Stimulated activated CD4-positive, alpha-beta T cell treated with anti-CD3 and anti-CD28 coated beads, TNF-alpha, amount 100 ng/mL, for 48 hours (primary cell): ENCODE results near the gene LDLRAP1.
"Not testable (repeated sequence)": the region's sequence is repeated elsewhere in the genome, so short reads cannot be mapped to it uniquely, and the experiment has no call there.

Source experiments
- DNase-seq, 3 donors: peaks; one replicate each; pipeline ENCODE4 v3.0.0-alpha.2; 2020; ENCODE audit warnings: low read depth in 3 of 3

The LDLRAP1 gene, protein sequence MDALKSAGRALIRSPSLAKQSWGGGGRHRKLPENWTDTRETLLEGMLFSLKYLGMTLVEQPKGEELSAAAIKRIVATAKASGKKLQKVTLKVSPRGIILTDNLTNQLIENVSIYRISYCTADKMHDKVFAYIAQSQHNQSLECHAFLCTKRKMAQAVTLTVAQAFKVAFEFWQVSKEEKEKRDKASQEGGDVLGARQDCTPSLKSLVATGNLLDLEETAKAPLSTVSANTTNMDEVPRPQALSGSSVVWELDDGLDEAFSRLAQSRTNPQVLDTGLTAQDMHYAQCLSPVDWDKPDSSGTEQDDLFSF

DNA sequence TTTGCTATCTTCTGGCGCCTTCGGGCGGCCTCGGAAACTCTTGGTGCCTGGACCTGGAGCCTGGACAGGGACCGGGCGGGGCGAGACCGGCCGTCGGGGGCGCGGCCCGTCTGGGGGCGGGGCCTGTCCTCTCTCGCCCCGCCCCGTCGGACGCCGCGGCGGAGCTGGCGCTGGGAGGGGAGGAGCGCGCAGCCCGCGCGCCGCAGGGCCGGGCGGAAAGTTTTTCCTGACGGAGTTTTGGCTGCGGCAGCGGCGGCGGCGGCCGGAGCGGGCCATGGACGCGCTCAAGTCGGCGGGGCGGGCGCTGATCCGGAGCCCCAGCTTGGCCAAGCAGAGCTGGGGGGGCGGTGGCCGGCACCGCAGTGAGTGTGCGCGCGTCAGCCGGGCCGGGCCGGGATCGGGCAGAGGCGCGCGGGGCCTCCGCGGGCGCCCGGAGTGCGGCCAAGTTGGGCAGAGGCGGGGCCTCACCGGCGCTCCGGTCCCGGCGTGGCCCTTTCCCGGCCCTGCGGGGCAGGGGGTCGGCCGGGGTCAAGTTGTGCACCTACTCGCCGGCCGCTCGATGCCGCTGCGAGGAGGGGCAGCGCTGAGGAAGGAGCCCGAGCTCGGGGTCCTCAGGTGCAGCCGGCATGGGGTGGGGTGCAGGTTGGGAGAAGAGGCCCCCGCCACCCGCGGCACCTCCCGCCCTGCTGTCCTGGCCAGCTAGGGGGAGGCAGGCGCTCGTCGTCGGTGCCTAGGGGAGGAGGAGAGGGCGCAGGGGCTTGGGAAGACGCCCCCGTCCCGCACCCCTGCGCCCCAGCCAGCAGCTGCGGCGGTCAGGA, at the start of gene LDLRAP1:
LDLRAP1 (plus strand) TSS at position 182 of the 818 bp plus-strand sequence; CDS start at position 275, 93 bp downstream.
- DNase-seq, result peak; percentile 34 to 52 (median 41)

DNA sequence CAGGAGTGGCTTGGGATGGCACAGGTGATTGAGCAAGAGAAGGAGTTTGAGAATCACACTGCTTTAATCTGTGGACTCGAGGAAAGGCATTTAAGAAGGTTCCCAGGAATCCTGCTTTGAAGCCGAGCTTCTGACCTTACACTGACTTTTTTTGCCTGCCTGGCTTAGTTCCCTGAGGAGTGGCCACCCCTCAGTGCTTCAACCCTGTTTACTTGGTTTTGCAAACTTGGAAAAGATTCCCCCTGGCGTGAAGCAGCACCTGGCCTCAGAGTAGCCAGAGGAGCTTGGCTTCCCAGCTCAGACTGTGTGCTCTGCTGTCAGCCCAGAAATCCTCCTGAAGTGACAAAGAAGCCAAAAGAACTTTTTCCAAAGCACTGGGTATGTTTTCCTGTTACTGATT, 48.5 kb upstream of the LDLRAP1 start:
- DNase-seq, result no peak

DNA sequence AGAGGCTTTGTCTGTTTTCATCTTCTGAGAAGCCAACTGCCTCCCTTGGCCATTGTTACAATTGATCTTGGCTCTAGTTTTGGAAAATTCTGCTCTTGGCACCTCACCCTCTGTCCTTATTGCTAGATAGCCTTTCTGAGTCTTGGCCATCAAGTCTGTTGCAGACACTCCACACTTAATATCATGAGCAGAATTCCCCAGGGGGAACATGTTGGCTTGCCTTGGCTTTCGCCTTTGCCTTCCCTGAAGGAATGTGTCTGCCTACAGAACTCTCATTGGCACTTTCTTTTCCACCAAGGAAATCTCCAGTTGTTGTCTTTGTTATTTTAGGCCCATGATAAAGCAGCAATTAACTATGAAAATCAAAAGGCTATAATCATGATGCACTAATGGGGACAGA, 42.7 kb upstream of the LDLRAP1 start:
- DNase-seq, result no peak

DNA sequence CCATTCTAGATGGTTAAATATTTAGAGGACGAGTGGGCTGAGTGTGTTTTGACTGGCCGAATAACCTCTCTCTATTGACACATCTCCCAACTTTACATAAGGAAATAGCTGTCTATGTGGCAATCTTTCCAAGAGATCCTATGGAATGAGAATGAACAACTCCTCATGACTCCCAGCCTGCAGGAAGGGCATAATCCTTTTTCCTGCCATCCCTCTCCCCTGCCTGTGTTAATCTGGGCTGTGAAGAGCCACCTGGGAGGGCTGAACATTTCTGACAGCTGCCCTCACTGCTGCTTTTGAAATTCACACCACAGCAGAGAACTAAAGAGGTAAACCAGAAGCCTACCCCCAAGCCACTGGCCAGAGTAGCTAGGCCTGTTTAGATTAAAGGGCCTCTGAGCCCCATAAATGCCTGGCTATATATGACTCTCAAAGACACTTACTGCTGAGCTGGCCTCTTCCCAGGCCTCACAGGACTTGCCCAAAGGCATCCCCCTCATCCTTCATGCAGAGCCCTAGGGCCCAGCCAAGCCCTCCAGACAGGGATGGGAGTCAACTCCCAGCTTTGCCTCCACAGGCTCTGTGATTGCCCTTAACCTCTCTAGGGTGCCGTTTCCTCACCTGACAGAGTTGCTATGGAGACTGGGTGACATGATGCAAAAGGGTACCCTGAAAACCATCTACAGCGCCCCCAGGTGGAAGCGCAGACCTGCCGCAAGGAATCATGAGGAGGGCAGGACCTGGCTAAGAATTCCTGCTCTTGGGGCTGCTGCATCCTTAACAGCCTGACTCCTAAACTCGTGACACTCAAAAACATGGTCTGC, 42.0 kb upstream of the LDLRAP1 start:
- peak in 1 of 3 donors; percentile 13 for DNase-seq

GRCh38 chr1:25502957-25503356, 40.4 kb upstream of the LDLRAP1 start:
- DNase-seq, result no peak

- DNase-seq, result peak; percentile 25 to 56 (median 43)
Observed at GRCh38 chr1:25503551-25504426, 39.6 kb upstream of the LDLRAP1 start.

- no peak for DNase-seq
Observed at GRCh38 chr1:25504706-25505595, 38.5 kb upstream of the LDLRAP1 start.

DNA sequence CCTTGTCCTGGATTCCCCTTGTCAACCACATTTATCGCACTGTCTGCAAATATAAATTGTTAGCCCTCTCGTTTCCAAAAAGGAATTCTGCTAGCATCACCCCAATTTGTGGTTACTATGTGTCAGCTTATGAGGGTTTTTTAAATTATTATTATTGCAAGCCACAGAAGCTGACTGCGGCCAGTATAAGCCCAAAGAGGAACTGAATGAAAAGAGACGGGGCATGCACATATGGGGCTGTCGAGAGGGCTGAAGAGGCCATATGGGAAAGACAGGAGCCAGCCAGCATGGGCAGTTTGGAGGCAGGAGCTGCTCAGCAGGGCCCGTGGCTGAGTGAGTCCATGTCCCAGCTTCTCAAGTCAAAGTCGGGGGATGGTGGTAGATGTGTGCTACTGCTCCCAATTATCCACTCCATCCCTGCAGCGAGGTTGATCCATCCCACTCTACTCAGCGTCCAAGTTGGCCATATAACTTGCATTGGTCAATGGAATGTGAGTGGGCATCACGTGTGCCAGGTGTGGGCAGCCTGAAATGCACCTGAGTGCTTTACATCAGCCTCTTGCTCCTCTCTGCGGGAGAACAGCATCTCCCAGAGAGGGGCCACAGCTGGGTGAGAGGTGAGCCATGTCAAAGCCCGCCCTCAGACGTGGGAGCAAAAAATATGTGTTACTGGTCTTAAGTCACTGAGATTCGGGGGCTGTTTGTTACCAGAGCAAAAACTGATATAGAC, 37.6 kb upstream of the LDLRAP1 start:
- no peak for DNase-seq

DNA sequence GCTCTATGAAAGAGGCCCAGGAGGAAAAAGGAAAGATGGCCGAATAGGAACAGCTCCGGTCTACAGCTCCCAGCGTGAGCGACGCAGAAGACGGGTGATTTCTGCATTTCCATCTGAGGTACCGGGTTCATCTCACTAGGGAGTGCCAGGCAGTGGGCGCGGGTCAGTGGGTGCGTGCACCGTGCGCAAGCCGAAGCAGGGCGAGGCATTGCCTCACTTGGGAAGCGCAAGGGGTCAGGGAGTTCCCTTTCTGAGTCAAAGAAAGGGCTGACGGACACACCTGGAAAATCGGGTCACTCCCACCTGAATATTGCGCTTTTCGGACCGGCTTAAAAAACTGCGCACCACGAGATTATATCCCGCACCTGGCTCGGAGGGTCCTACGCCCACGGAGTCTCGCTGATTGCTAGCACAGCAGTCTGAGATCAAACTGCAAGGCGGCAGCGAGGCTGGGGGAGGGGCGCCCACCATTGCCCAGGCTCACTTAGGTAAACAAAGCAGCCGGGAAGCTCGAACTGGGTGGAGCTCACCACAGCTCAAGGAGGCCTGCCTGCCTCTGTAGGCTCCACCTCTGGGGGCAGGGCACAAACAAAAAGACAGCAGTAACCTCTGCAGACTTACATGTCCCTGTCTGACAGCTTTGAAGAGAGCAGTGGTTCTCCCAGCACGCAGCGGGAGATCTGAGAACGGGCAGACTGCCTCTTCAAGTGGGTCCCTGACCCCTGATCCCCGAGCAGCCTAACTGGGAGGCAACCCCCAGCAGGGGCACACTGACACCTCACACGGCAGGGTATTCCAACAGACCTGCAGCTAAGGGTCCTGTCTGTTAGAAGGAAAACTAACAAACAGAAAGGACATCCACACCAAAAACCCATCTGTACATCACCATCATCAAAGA, 36.6 kb upstream of the LDLRAP1 start:
- not testable (repeated sequence) for DNase-seq

GRCh38 chr1:25513666-25514065, 29.7 kb upstream of the LDLRAP1 start:
- DNase-seq, result no peak

DNA sequence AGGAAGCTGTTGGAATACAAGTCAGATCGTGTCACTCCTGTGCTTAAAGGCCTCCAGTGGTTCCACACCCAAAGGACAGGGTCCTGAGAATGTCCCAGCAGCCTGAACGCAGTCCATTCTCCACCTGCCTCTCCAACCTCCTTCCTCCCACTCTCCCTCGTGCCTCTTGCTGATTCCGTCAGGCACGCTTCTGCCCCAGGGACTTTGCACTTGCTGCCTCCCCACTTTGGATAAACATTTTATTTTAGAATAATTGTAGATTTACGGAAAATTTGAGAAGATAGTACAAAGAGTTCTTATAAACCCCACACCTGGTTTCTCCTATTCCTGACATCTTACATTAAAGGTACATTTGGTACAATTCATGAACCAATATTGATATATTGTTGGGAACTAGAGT, 28.4 kb upstream of the LDLRAP1 start:
- no peak for DNase-seq

DNA sequence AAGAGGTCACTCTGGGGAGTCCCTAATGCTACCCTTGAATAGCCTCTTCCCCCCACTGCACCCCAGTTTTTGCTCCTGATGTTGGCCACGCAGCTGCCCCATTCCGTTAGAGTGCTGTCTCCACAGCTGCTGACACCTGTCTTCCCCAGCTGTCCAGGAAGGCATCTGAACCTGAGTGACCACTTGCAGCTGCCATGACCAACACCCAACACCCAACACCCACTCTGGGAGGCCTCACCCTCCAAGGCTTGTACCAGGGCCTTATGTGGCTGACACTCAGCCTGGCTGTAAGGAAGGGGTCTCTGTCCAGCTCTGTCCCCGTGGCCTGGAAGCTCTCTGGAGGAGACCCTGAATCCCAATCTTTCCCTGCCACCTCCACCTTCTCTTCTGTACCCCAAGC, 26.7 kb upstream of the LDLRAP1 start:
- DNase-seq, result no peak

DNA sequence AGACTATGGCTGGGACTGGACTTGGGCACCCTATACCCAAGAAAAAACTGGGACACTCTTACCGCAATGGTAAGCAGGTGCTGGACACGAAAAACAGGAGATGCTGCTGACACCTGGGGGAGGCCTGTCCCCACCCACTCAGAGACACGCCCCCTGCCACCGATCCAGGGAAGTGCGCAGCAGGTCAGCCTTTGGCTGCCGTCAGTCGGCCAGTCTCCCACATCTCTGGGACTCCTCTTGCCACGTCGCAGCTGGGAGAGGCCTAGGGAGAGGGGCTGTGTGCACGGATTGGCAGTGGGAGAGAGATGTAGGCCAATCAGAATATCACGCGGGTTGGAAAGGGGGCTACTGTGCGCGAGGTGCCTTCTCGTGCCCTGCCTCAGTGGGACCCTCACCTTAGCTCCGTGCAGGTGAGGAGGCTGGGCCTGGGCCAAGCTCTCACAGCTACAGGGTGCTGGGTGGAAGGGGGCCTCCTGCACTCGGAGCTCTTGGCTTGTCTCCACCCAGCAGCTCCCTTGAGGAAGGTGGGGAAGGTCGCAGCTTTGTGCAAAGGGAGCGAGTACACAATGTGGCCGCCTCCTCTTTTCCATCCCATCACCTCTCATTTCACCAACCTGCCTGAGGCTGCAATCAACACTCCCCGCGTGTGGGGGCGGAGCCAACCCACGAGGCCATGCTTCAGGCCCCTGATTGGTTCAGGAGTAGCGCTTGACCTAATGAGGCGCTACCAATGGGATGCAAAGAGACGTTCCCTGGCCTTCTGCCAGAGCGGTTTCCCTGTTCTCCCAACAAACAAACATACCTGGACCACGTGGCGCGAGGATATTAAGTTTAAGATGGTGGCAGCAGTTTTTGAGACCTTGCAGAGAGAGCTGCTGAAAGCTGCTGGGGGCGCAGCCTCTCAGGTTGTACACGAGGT, 25.7 kb upstream of the LDLRAP1 start:
- DNase-seq, result no peak

GRCh38 chr1:25519624-25520023, 23.8 kb upstream of the LDLRAP1 start:
- DNase-seq, result no peak

GRCh38 chr1:25520446-25521061, 22.9 kb upstream of the LDLRAP1 start:
- DNase-seq, result peak in 2 of 3 donors; percentile 61 to 64

DNA sequence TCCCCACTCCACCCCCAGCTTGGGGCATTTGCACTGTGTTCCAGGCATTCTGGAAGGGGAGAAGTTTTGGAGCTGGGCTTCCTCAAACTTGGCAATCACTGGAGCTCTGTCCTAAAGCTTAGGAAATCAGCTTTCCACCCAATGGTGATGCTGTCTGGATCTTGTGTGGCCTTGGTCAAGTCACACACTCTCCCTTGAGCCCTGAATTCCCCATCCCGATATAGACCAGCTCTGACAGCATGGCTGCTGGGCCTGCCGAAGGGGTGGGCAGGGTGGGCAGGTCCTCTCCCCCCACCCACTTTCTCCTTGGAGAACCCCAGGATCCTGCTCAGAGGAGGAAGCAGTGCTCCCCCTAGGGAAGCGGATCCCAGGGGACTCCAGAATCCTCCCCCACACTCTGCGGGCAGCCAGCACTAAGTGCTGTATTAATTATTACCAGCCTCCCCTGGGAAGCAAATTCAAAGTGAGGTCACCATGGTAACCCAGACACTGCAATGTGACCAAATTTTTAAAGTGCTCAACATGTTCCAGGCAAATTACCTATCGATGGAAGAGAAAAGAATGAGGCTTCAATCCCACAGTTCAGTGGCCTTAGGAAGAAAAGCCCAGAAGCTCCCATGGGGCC, 21.3 kb upstream of the LDLRAP1 start:
- DNase-seq, result no peak
